H1 (cell line): ENCODE results near the gene RTN4RL1. TPM values are rescaled to one million over a fixed set of nuclear protein-coding genes. Genes with fewer than 3 reads are reported as not detected.
A peak's percentile ranks its signal among the peaks of the same experiment; 100 is the strongest.

Experiments
- CHD7 ChIP-seq: fragments of 300-600 bp; sonication (generic); IDR thresholded peaks from 2 replicates; pipeline ENCODE4 v1.7.1; 2012; ENCODE audit warnings: low read length, moderate library complexity, mild to moderate bottlenecking, inconsistent platforms; ENCODE audit not compliant: insufficient replicate concordance
- CTCF ChIP-seq, 3 experiments: IDR thresholded peaks; 1 replicate in 2 of 3; 2 replicates in 1 of 3; pipeline versions ENCODE4 v1.5.1 to v1.6.1; 2011; ENCODE audit warnings: low read length in 3 of 3, mild to moderate bottlenecking in 3 of 3, inconsistent platforms in 2 of 3, low read depth in 1 of 3, moderate library complexity in 1 of 3; ENCODE audit not compliant: insufficient read depth in 1 of 3; ENCODE audit errors: control extremely low read depth in 1 of 3
- EP300 ChIP-seq, 2 experiments: IDR thresholded peaks; 1 replicate in 1 of 2; 2 replicates in 1 of 2; pipeline ENCODE4 v1.6.1; 2011 to 2012; ENCODE audit warnings: low read depth in 2 of 2, low read length in 2 of 2, mild to moderate bottlenecking in 2 of 2, borderline replicate concordance in 1 of 2, inconsistent platforms in 1 of 2, moderate library complexity in 1 of 2
- MAX ChIP-seq: IDR thresholded peaks from 2 replicates; pipeline ENCODE4 v1.6.1; 2012; ENCODE audit warnings: inconsistent platforms
- RBBP5 ChIP-seq: IDR thresholded peaks from 2 replicates; pipeline ENCODE4 v1.7.1; 2012; ENCODE audit warnings: low read depth, mild to moderate bottlenecking, inconsistent platforms, low read length, moderate library complexity, borderline replicate concordance
- polyA plus RNA-seq, 7 experiments: library from polyadenylated mRNA; depleted of rRNA in 3 of 7; stranded (reverse) in 5 of 7; unstranded in 2 of 7; fragments of >200 nt in 5 of 7; fragments of 200-250 nt in 2 of 7; gene quantifications; 1 replicate in 5 of 7; 2 replicates in 1 of 7; 4 replicates in 1 of 7; pipeline versions ENCODE4 v1.2.1 to v1.2.3, GENCODE V29; 2011 to 2013; ENCODE audit warnings: missing spikeins in 2 of 7, mixed read lengths in 2 of 7
- total RNA-seq: library from RNA; stranded (reverse); fragmentation: NEBNext Ultra II Directional; extraction: Animal tissue kit (Norgen Biotek cat#: 25700); gene quantifications from 2 replicates; pipeline ENCODE4 v1.2.1, GENCODE V29; 2021

Gene RTN4RL1
- total and polyA plus RNA-seq, 2 of the 8 experiments (the other 6 are each of a cell fraction or from before 2014, with no cell fraction given), result 0.09 TPM; not detected in 1

- TF ChIP-seq CTCF (IDR thresholded peaks at IDR 0.05; ENCODE audit: control extremely low read depth in 1 of 3, insufficient read depth in 1 of 3, low read depth in 1 of 3, low read length in 3 of 3), result peak; percentile 61 to 69 (median 63)
- 0 out of 2 replicates have a peak, but pooled peaks have one; percentile 23 for TF ChIP-seq RBBP5
- no peak for TF ChIP-seq EP300 (IDR thresholded peaks at IDR 0.05; ENCODE audit: borderline replicate concordance in 1 of 2, low read depth in 2 of 2, low read length in 2 of 2)
- TF ChIP-seq MAX, result no peak; the same call in 1 of the 2 replicates
- TF ChIP-seq CHD7, result no peak
These were observed 28.5 kb upstream of the RTN4RL1 start (continued) for GRCh38 chr17:2053380-2054261.
